Activated CD8-positive, alpha-beta memory T cell treated with anti-CD3 and anti-CD28 coated beads for 36 hours (primary cell): Measurements from ENCODE around the gene CRYGS. TPM values are rescaled to one million over a fixed set of nuclear protein-coding genes. Genes with fewer than 3 reads are reported as not detected.
"Not testable (repeated sequence)": the region's sequence is repeated elsewhere in the genome, so short reads cannot be mapped to it uniquely, and the experiment has no call there.

Experiments
- CTCF ChIA-PET: fragments of 350-600 bp; sonication (Branson Sonifier 250); formaldehyde crosslinking; loops from one replicate; lab custom pipeline; 2021; ENCODE audit warnings: antibody characterized with exemption; lab: Charles Lee
- POLR2A ChIA-PET: fragments of 350-600 bp; sonication (Branson Sonifier 250); formaldehyde crosslinking; loops from one replicate; lab custom pipeline; 2021; ENCODE audit warnings: antibody characterized with exemption; lab: Charles Lee
- total RNA-seq, 2 experiments: library from RNA; stranded (reverse); gene quantifications; one replicate each; pipeline ENCODE4 v1.2.3, GENCODE V29; 2021

CRYGS gene
- total RNA-seq: 1 to 10 TPM; 2.3 to 2.4 TPM

- CTCF ChIA-PET: interaction anchor here (1.8 kb wide), 1 partner anchor 561 kb away, joined by 4 read pairs; no protein-coding TSS in a partner anchor
- POLR2A ChIA-PET: no interaction called here
Observed at GRCh38 chr3:186544281-186544680, at the start of gene CRYGS. CRYGS (minus strand) TSS chr3:186544380; CDS start chr3:186544326, 54 bp downstream.

- ChIA-PET CTCF (no interaction called here), POLR2A (no interaction called here)
Observed at GRCh38 chr3:186593862-186594261, 49.7 kb upstream of the CRYGS start.

- CTCF ChIA-PET: interaction anchor here (1.0 kb wide), 1 partner anchor 23 kb away, joined by 3 read pairs; no protein-coding TSS in a partner anchor
- POLR2A ChIA-PET: no interaction called here
Observed at GRCh38 chr3:186592682-186593081, 48.5 kb upstream of the CRYGS start.

- ChIA-PET CTCF (interaction anchor here (0.6 to 1.0 kb wide), 2 partner anchors 19 to 61 kb away, joined by 3 to 5 read pairs; no protein-coding TSS in a partner anchor), POLR2A (interaction anchor here (0.5 kb wide), 1 partner anchor 28 kb away, joined by 3 read pairs; no protein-coding TSS in a partner anchor)
Observed at GRCh38 chr3:186590580-186591295, 46.6 kb upstream of the CRYGS start.

GRCh38 chr3:186589856-186590579 is 45.8 kb upstream of the CRYGS start:
- POLR2A ChIA-PET: no interaction called here
- CTCF ChIA-PET: interaction anchor here (1.0 kb wide), 1 partner anchor 20 kb away, joined by 3 read pairs; no protein-coding TSS in a partner anchor

GRCh38 chr3:186589121-186589520 is 44.9 kb upstream of the CRYGS start:
- ChIA-PET POLR2A (no interaction called here), CTCF (no interaction called here)

GRCh38 chr3:186588632-186589031 is 44.5 kb upstream of the CRYGS start:
- ChIA-PET POLR2A (no interaction called here), CTCF (no interaction called here)

- POLR2A ChIA-PET: interaction anchor here (0.8 kb wide), 1 partner anchor 203 kb away, joined by 4 read pairs; no protein-coding TSS in a partner anchor
- CTCF ChIA-PET: interaction anchor here (1.2 to 1.5 kb wide), 2 partner anchors 28 to 65 kb away, joined by 3 read pairs; no protein-coding TSS in a partner anchor
Observed at GRCh38 chr3:186587183-186587582, 43.0 kb upstream of the CRYGS start.

- POLR2A ChIA-PET: not testable (repeated sequence)
- CTCF ChIA-PET: interaction anchor here (1.2 to 1.5 kb wide), 2 partner anchors 29 to 66 kb away, joined by 3 read pairs; no protein-coding TSS in a partner anchor
Observed at GRCh38 chr3:186586245-186586644, 42.1 kb upstream of the CRYGS start.

GRCh38 chr3:186583831-186584230 is 39.7 kb upstream of the CRYGS start:
- ChIA-PET POLR2A (interaction anchor here (0.7 kb wide), 1 partner anchor 199 kb away, joined by 3 read pairs; the partner anchor contains the start of gene EIF4A2), CTCF (interaction anchor here (0.8 kb wide), 1 partner anchor 31 kb away, joined by 4 read pairs; no protein-coding TSS in a partner anchor)

- ChIA-PET POLR2A (no interaction called here), CTCF (interaction anchor here (0.9 kb wide), 1 partner anchor 34 kb away, joined by 3 read pairs; no protein-coding TSS in a partner anchor)
Observed at GRCh38 chr3:186582541-186582940, 38.4 kb upstream of the CRYGS start.

GRCh38 chr3:186580785-186581184 is 36.6 kb upstream of the CRYGS start:
- ChIA-PET POLR2A (no interaction called here), CTCF (no interaction called here)

- ChIA-PET POLR2A (no interaction called here), CTCF (no interaction called here)
Observed at GRCh38 chr3:186577521-186577920, 33.3 kb upstream of the CRYGS start.

GRCh38 chr3:186571644-186572013 is 27.4 kb upstream of the CRYGS start:
- POLR2A ChIA-PET: interaction anchor here (1.5 to 4.2 kb wide), 4 partner anchors 46 to 634 kb away, joined by 3 to 20 read pairs (median 10); partner anchors contain the start of genes EIF4A2 and TRA2B
- CTCF ChIA-PET: interaction anchor here (1.5 to 3.3 kb wide), 2 partner anchors 32 to 44 kb away, joined by 5 to 18 read pairs; no protein-coding TSS in a partner anchor

GRCh38 chr3:186570941-186571643 is 26.9 kb upstream of the CRYGS start:
- POLR2A ChIA-PET: interaction anchor here (0.5 to 4.2 kb wide), 9 partner anchors 25 to 985 kb away, joined by 3 to 20 read pairs (median 4); partner anchors contain the start of genes EIF4A2, SENP2 and TRA2B
- CTCF ChIA-PET: interaction anchor here (1.3 to 3.3 kb wide), 2 partner anchors 45 to 628 kb away, joined by 3 to 18 read pairs; no protein-coding TSS in a partner anchor

GRCh38 chr3:186570096-186570940 is 26.1 kb upstream of the CRYGS start, which contains the start of gene DNAJB11:
DNAJB11 (plus strand) TSS chr3:186570720; CDS start chr3:186570898, 178 bp downstream.
- ChIA-PET CTCF (interaction anchor here (1.3 to 3.3 kb wide), 2 partner anchors 45 to 627 kb away, joined by 3 to 18 read pairs; no protein-coding TSS in a partner anchor), POLR2A (interaction anchor here (0.5 to 4.2 kb wide), 14 partner anchors 47 to 984 kb away, joined by 3 to 20 read pairs (median 5); partner anchors contain the start of genes EIF4A2, SENP2 and TRA2B)

GRCh38 chr3:186569779-186570095 is 25.6 kb upstream of the CRYGS start:
- ChIA-PET POLR2A (interaction anchor here (0.6 to 4.2 kb wide), 10 partner anchors 138 to 984 kb away, joined by 3 to 20 read pairs (median 6); partner anchors contain the start of genes EIF4A2, SENP2 and TRA2B), CTCF (interaction anchor here (1.3 to 3.3 kb wide), 2 partner anchors 46 to 626 kb away, joined by 3 to 18 read pairs; no protein-coding TSS in a partner anchor)
